Endothelial cell of umbilical vein (primary cell): ENCODE results near the gene NUMBL. TPM values are rescaled to one million over a fixed set of nuclear protein-coding genes. Genes with fewer than 3 reads are reported as not detected.

Source experiments
- BruUV-seq: library from RNA; stranded (reverse); fragments of 400-500 nt; replicated peaks from 2 replicates; lab custom pipeline; 2021; lab: Mats Ljungman, UMichigan
- CTCF ChIA-PET: fragments of 300-600, 350-600 bp; sonication (Branson Sonifier 250); formaldehyde crosslinking; loops from one replicate; lab custom pipeline; 2021; ENCODE audit warnings: antibody characterized with exemption, inconsistent platforms; lab: Charles Lee
- POLR2A ChIA-PET: fragments of 300-600, 350-600 bp; sonication (Branson Sonifier 250); formaldehyde crosslinking; loops from one replicate; lab custom pipeline; 2021; ENCODE audit warnings: antibody characterized with exemption, inconsistent platforms; lab: Charles Lee
- DNase-seq: peaks from one replicate; pipeline ENCODE4 v3.0.0-alpha.2; 2011; ENCODE audit warnings: low read depth, low spot score
- FAIRE-seq: peaks from 2 replicates; lab custom pipeline; 2011; peaks lifted over from hg19 to GRCh38; lab: Jason Lieb, UNC
- H2AFZ ChIP-seq: 2 replicates; pipeline ENCODE4 v1.6.0; 2012; ENCODE audit warnings: low read depth, low read length, control low read depth, inconsistent platforms
- H3K27ac ChIP-seq: 2 replicates; pipeline ENCODE4 v1.5.1; 2011; ENCODE audit warnings: low read depth, mild to moderate bottlenecking, control low read depth, low read length, moderate library complexity; ENCODE audit not compliant: insufficient read depth
- H3K27me3 ChIP-seq, 2 experiments: 2 replicates each; pipeline versions ENCODE4 v1.6.0 to v1.6.1; 2011; ENCODE audit warnings: low read length in 2 of 2, mixed read lengths in 1 of 2; ENCODE audit not compliant: control insufficient read depth in 2 of 2, insufficient read depth in 2 of 2
- H3K36me3 ChIP-seq, 2 experiments: 2 replicates in 1 of 2; 3 replicates in 1 of 2; pipeline ENCODE4 v1.5.1; 2011; ENCODE audit warnings: low read length in 2 of 2, mild to moderate bottlenecking in 1 of 2, moderate library complexity in 1 of 2; ENCODE audit not compliant: control insufficient read depth in 2 of 2, insufficient read depth in 2 of 2; ENCODE audit errors: extremely low read depth in 1 of 2
- H3K4me1 ChIP-seq: 3 replicates; pipeline ENCODE4 v1.5.1; 2011; ENCODE audit warnings: mild to moderate bottlenecking, low read length; ENCODE audit not compliant: control insufficient read depth, insufficient read depth; ENCODE audit errors: extremely low read depth
- H3K4me2 ChIP-seq: 2 replicates; pipeline ENCODE4 v1.6.1; 2011; ENCODE audit warnings: low read length, control low read depth, mixed read lengths; ENCODE audit not compliant: insufficient read depth
- H3K4me3 ChIP-seq, 3 experiments: fragments of 200-600 bp in 1 of 3; sonication (generic), shearing (Covaris generic) in 1 of 3; replicated peaks in 1 of 3; 2 replicates each; pipeline ENCODE4 v1.5.1; 2011 to 2016; ENCODE audit warnings: control low read depth in 3 of 3, low read length in 3 of 3, mild to moderate bottlenecking in 2 of 3, inconsistent platforms in 1 of 3, low read depth in 1 of 3, moderate library complexity in 1 of 3; ENCODE audit not compliant: insufficient read depth in 1 of 3
- H3K79me2 ChIP-seq: 2 replicates; pipeline ENCODE4 v1.6.0; 2012; ENCODE audit warnings: low read length, inconsistent platforms; ENCODE audit not compliant: control insufficient read depth, insufficient read depth
- H3K9ac ChIP-seq: replicated peaks from 2 replicates; pipeline ENCODE3; 2011; ENCODE audit warnings: low read length, control low read depth; ENCODE audit not compliant: insufficient read depth; ENCODE audit errors: extremely low read depth
- H3K9me1 ChIP-seq: replicated peaks from 3 replicates; pipeline ENCODE4 v1.6.0; 2011; ENCODE audit warnings: mild to moderate bottlenecking, low read length; ENCODE audit not compliant: control insufficient read depth, insufficient read depth; ENCODE audit errors: extremely low read depth
- H3K9me3 ChIP-seq: replicated peaks from 2 replicates; pipeline ENCODE4 v1.5.1; 2012; ENCODE audit warnings: low read length, inconsistent platforms; ENCODE audit not compliant: control insufficient read depth, insufficient read depth
- H4K20me1 ChIP-seq: replicated peaks from 2 replicates; pipeline ENCODE3; 2011; ENCODE audit warnings: mild to moderate bottlenecking, low read length; ENCODE audit not compliant: control insufficient read depth, insufficient read depth; ENCODE audit errors: extremely low read depth
- EZH2 ChIP-seq: IDR thresholded peaks from 2 replicates; pipeline ENCODE4 v1.6.1; 2012; ENCODE audit warnings: borderline replicate concordance, low read depth, mild to moderate bottlenecking, moderate library complexity, low read length, inconsistent platforms; ENCODE audit not compliant: severe bottlenecking
- FOS ChIP-seq: IDR thresholded peaks from 2 replicates; pipeline ENCODE4 v1.6.1; 2011; ENCODE audit warnings: mild to moderate bottlenecking, low read length, moderate library complexity, borderline replicate concordance; ENCODE audit not compliant: insufficient read depth
- GATA2 ChIP-seq: IDR thresholded peaks from 2 replicates; pipeline ENCODE4 v1.7.0; 2011; ENCODE audit warnings: low read depth, mild to moderate bottlenecking, moderate library complexity, mixed read lengths, low read length; ENCODE audit not compliant: insufficient read length, insufficient read depth
- JUN ChIP-seq: IDR thresholded peaks from 2 replicates; pipeline ENCODE4 v1.6.1; 2011; ENCODE audit warnings: borderline replicate concordance, low read depth; ENCODE audit not compliant: insufficient read length, insufficient read depth
- MYC ChIP-seq: IDR thresholded peaks from one replicate; pipeline ENCODE4 v1.6.1; 2011; ENCODE audit warnings: mild to moderate bottlenecking, low read depth, low read length
- POLR2A ChIP-seq: IDR thresholded peaks from 2 replicates; pipeline ENCODE4 v1.6.1; 2012; ENCODE audit warnings: low read depth, mild to moderate bottlenecking, control low read depth, low read length
- POLR2AphosphoS5 ChIP-seq: IDR thresholded peaks from 2 replicates; pipeline ENCODE4 v1.6.1; 2012; ENCODE audit warnings: low read depth, mild to moderate bottlenecking, control low read depth, low read length, moderate library complexity; ENCODE audit not compliant: insufficient read depth
- dilution Hi-C: fragments of 300-500 bp; cut with MboI; formaldehyde crosslinking; loops from one replicate; pipeline ENCODE4 v1.15.0; 2019; ENCODE audit warnings: low sequenced_read_pairs; ENCODE audit not compliant: extremely low pct_ligation_motif_present
- intact Hi-C: fragments of 100-400 bp; cut with micrococcal nuclease; formaldehyde crosslinking; loops from one replicate; pipeline ENCODE4 v1.10.0; 2022
- polyA plus RNA-seq, 4 experiments: library from polyadenylated mRNA; depleted of rRNA in 3 of 4; stranded (reverse) in 3 of 4; unstranded in 1 of 4; fragments of >200 nt; gene quantifications; 2 replicates each; pipeline versions ENCODE4 v1.2.1 to v1.2.3, GENCODE V29; 2011 to 2012; ENCODE audit warnings: missing spikeins in 1 of 4
- total RNA-seq: library from RNA; stranded (reverse); gene quantifications from 2 replicates; pipeline ENCODE4 v1.2.3, GENCODE V29; 2021
- TF ChIP-seq, protein P1 (sequence below), 2 donors: IDR thresholded peaks; 1 replicate in 1 of 2; 2 replicates in 1 of 2; pipeline ENCODE4 v1.5.1; 2011; ENCODE audit warnings: low read length in 2 of 2, mild to moderate bottlenecking in 2 of 2, moderate library complexity in 2 of 2, control low read depth in 1 of 2, inconsistent platforms in 1 of 2, low read depth in 1 of 2; ENCODE audit not compliant: insufficient read depth in 1 of 2; ENCODE audit errors: extremely low read depth in 1 of 2
- TF ChIP-seq, protein P2 (sequence below): IDR thresholded peaks from 2 replicates; pipeline ENCODE4 v1.6.1; 2011; ENCODE audit not compliant: insufficient read depth, insufficient read length

Gene NUMBL
- total and polyA plus RNA-seq, 2 donors (not counting 3 experiments of a cell fraction or from before 2014, with no cell fraction given): 21.5 to 46.7 TPM

DNA sequence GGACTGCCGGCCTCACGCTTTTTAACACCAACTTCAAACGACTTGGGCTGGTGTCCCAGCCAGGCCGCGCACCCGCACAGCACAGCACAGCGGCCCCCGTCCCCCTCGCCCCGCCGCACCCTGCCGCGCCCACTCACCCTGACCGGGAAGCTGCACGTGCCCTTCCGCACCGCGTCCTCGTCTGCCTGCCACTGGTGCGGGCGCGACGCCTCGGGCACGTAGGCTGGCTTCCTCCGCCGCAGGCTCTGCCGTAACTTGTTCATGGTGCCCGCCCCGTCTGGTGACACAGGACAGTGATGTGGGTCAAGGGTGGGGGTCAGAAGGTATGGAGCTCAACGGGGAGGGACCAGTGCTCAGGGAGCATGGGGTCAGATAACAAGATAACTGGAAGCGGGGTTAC lies 6.2 kb downstream of the NUMBL start:
- no TSS peak for BruUV-seq
- peaks cover 0 to 29% of the 10 kb centered on the region in 2 experiments for H3K36me3 ChIP-seq
- dilution Hi-C loops (no loop called here), intact Hi-C loops (no loop called here)
- no peaks in the 10 kb centered on the region for H3K27me3 ChIP-seq
- FAIRE-seq: no peak
- H3K79me2 ChIP-seq: peaks cover 17% of the 10 kb centered on the region
- ChIA-PET POLR2A (no interaction called here), CTCF (no interaction called here)
- no peak overlapping the region for H2AFZ ChIP-seq
- no peak overlapping the region for H3K9ac ChIP-seq
- TF ChIP-seq MYC (no peak), JUN (no peak), EZH2 (no peak)
- TF ChIP-seq, protein P1, sequence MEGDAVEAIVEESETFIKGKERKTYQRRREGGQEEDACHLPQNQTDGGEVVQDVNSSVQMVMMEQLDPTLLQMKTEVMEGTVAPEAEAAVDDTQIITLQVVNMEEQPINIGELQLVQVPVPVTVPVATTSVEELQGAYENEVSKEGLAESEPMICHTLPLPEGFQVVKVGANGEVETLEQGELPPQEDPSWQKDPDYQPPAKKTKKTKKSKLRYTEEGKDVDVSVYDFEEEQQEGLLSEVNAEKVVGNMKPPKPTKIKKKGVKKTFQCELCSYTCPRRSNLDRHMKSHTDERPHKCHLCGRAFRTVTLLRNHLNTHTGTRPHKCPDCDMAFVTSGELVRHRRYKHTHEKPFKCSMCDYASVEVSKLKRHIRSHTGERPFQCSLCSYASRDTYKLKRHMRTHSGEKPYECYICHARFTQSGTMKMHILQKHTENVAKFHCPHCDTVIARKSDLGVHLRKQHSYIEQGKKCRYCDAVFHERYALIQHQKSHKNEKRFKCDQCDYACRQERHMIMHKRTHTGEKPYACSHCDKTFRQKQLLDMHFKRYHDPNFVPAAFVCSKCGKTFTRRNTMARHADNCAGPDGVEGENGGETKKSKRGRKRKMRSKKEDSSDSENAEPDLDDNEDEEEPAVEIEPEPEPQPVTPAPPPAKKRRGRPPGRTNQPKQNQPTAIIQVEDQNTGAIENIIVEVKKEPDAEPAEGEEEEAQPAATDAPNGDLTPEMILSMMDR (IDR thresholded peaks at IDR 0.05; ENCODE audit: extremely low read depth in 1 of 2, insufficient read depth in 1 of 2, low read depth in 1 of 2, low read length in 2 of 2): no peak
- H3K27ac ChIP-seq: no peak overlapping the region
- H4K20me1 ChIP-seq: no peaks in the 10 kb centered on the region
- no peaks in the 10 kb centered on the region for H3K9me3 ChIP-seq
- H3K4me2 ChIP-seq: no peak overlapping the region
- H3K4me1 ChIP-seq: peaks cover 6% of the 10 kb centered on the region
- no peak overlapping the region for H3K4me3 ChIP-seq
- no peaks in the 10 kb centered on the region for H3K9me1 ChIP-seq
- no peak for DNase-seq

DNA sequence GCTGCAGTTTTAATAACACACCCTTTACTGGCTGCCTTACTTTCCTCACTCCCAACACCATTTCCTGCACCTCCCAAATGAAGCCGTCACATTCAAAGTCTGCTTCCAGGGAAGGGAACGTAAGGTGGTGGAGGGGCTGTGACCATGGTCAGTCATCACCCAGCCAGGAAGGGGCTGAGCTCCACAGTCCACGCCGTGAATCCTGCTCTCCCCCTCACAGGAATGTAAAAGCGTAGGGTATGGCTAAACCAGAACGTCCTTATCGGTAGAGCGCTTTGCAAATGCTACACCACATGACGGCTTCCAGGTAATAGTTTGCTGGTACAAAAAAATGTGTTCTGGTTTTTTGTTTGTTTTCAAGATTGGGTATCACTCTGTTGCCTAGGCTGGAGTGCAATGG lies 7.0 kb downstream of the NUMBL start:
- BruUV-seq: no TSS peak
- H4K20me1 ChIP-seq: no peaks in the 10 kb centered on the region
- H3K4me2 ChIP-seq: no peak overlapping the region
- no peak overlapping the region for H3K9ac ChIP-seq
- H3K9me1 ChIP-seq: no peaks in the 10 kb centered on the region
- DNase-seq (no peak), FAIRE-seq (no peak)
- no peak overlapping the region for H3K27ac ChIP-seq
- no peaks in the 10 kb centered on the region for H3K27me3 ChIP-seq
- H3K79me2 ChIP-seq: peaks cover 9% of the 10 kb centered on the region
- POLR2A ChIA-PET: no interaction called here
- dilution Hi-C loops: no loop called here
- no peaks in the 10 kb centered on the region for H3K4me1 ChIP-seq
- no peaks in the 10 kb centered on the region for H3K9me3 ChIP-seq
- no peak overlapping the region for H3K4me3 ChIP-seq
- peaks cover 0 to 33% of the 10 kb centered on the region in 2 experiments for H3K36me3 ChIP-seq
- TF ChIP-seq MYC: no peak
- TF ChIP-seq EZH2: no peak
- TF ChIP-seq, protein P1 (IDR thresholded peaks at IDR 0.05; ENCODE audit: extremely low read depth in 1 of 2, insufficient read depth in 1 of 2, low read depth in 1 of 2, low read length in 2 of 2): no peak
- no peak for TF ChIP-seq JUN
- TF ChIP-seq, protein P2, sequence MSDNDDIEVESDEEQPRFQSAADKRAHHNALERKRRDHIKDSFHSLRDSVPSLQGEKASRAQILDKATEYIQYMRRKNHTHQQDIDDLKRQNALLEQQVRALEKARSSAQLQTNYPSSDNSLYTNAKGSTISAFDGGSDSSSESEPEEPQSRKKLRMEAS: no peak
- no peak for TF ChIP-seq GATA2
- no peak for TF ChIP-seq FOS
- no peak for TF ChIP-seq POLR2AphosphoS5
- TF ChIP-seq POLR2A: no peak
- H2AFZ ChIP-seq: no peak overlapping the region
- CTCF ChIA-PET: interaction anchor here (1.3 kb wide), 1 partner anchor 20 kb away, joined by 4 read pairs; no protein-coding TSS in a partner anchor
- intact Hi-C loops: no loop called here
